Retinal pigment epithelial cell (primary cell): ENCODE measurements around the gene COL1A2.

Experiments
- DNase-seq: peaks from one replicate; pipeline ENCODE4 v3.0.0-alpha.2; 2010; ENCODE audit warnings: low read depth
- H3K4me3 ChIP-seq: 2 replicates; pipeline ENCODE4 v1.5.1; 2011; ENCODE audit warnings: mild to moderate bottlenecking, low read length, control low read depth, moderate library complexity
- TF ChIP-seq, protein P1 (sequence below): conservative IDR thresholded peaks from 2 replicates; pipeline ENCODE4 v1.5.1; 2011; ENCODE audit warnings: low read depth, low read length, control low read depth, inconsistent platforms

The COL1A2 gene

DNA sequence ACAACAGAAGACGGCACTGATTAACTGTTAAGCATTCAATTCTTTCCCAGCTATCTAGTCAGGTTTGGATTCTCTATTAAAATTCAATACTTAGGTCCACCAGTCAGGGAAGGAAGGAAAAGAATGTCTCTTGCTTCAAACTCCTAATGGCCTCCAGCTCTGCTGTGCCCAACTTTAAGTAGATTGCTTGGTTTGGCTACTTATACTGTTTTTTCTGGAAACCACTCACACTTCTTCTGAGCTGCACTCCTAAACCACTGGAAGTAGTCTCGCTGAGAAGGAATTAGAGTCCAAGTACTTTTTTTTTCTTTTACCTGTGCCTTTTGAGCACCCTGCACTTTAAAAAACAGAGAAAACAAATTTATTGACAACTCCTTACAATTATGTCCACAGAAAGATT lies 26.7 kb upstream of the COL1A2 start:
- no peak for DNase-seq
- TF ChIP-seq, protein P1, sequence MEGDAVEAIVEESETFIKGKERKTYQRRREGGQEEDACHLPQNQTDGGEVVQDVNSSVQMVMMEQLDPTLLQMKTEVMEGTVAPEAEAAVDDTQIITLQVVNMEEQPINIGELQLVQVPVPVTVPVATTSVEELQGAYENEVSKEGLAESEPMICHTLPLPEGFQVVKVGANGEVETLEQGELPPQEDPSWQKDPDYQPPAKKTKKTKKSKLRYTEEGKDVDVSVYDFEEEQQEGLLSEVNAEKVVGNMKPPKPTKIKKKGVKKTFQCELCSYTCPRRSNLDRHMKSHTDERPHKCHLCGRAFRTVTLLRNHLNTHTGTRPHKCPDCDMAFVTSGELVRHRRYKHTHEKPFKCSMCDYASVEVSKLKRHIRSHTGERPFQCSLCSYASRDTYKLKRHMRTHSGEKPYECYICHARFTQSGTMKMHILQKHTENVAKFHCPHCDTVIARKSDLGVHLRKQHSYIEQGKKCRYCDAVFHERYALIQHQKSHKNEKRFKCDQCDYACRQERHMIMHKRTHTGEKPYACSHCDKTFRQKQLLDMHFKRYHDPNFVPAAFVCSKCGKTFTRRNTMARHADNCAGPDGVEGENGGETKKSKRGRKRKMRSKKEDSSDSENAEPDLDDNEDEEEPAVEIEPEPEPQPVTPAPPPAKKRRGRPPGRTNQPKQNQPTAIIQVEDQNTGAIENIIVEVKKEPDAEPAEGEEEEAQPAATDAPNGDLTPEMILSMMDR = no peak
- H3K4me3 ChIP-seq = no peak overlapping the region

DNA sequence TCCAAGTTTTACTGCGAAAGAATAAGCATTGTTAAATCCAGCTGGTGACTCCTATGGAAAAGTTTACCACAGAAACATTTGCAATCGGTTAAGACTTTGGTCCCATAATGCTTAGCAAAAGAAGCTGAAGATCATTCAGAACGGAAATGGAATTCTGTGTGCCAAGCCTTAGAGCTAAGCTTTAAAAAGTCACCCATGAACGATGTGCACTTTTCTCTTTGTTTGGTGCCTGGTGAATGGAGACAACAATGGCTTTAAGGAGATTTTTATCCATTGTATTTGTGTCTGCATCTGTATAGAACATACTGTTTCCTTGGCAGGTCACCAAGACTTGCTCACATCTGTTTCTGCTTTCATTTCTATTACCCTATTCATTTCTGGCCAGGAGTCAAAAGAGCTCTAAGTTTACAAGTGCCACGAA lies 26.3 kb upstream of the COL1A2 start:
- no peak for DNase-seq
- no peak overlapping the region for H3K4me3 ChIP-seq
- TF ChIP-seq, protein P1 = no peak

DNA sequence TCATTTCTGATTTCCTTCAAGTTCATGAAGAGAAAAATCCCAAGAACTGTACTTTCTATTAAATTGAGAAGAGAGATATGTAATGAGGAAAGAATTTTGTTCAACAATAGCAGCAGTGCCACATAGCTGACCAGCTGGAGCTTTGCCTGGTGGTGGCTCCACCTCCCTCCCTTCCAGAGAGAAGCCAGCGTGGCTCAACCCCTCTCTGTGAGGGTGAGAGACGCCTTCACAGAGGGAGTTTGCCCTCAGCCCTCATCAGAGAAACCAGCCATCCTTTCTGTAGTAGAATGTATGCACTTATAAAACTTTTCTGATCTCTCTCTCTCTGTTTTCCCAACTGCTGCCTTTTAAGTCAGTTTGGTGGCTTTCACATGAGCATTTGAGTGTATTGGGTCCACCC lies 20.5 kb upstream of the COL1A2 start:
- H3K4me3 ChIP-seq = no peak overlapping the region
- peak; percentile 69 for DNase-seq
- TF ChIP-seq, protein P1 = peak; percentile 20

DNA sequence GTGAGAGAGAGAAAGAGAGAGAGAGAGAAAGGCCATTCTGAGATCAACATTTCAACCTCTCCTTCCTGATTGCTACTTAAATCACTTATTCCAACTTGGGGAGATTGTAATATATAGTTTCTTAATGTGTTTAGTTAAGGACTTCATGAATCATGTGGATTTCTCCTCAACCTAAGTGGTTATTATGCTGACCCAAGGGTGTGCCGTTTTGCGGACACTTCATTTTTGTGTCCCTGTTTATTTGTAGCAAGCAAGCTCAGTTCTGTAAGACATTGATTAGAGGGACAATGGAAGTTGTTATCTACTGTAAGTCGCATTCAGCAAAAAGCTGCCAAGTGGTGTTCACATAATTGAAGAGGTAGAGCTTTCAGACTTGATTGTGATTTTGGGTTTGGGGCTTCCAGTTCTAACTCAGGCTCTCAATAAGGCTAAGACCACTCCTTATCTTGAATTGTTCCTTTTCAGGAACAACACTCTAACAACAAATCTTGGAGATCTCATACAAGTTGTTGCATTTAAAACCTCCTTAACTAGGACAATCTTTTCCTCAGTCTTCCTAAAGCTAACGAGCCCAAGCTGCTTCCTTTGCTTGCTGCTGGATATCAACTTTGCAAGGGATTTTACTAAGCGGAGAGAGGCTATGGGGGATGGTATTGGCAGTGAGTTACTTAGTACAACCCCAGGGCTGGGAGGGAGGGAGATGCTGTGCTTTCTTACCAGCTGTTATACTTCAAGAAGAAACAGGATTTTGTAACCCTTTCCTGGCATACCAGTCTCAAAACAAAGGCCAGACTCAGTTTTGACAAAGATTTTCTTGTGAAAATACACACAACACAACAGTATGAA lies 19.8 kb upstream of the COL1A2 start:
- H3K4me3 ChIP-seq = peak overlapping the region; percentile 29
- TF ChIP-seq, protein P1 = no peak

DNA sequence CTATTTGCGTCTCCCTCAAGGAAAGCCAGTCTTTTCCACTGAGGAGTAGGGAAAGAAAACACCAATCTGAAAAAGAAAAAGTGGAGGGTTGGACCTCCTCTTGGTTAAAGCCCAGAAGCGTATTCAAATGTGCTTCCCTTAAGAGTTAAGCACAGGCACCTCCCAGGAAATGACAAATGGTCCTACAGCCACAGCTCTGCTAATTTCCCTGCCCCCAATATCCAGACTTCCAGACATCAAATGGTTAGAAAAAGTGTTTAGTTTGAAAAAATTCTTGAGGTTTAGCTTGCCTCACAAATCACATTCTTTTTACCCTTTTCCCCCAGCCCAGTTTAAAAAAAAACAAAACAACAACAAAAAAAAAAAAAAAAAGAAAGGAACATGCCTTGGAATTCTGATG lies 19.0 kb upstream of the COL1A2 start:
- TF ChIP-seq, protein P1 = no peak
- peak overlapping the region; percentile 29 for H3K4me3 ChIP-seq
- DNase-seq = peak; percentile 90

More for the DNA sequence above, 19.8 kb upstream of the COL1A2 start:
- peak; percentile 89 for DNase-seq

DNA sequence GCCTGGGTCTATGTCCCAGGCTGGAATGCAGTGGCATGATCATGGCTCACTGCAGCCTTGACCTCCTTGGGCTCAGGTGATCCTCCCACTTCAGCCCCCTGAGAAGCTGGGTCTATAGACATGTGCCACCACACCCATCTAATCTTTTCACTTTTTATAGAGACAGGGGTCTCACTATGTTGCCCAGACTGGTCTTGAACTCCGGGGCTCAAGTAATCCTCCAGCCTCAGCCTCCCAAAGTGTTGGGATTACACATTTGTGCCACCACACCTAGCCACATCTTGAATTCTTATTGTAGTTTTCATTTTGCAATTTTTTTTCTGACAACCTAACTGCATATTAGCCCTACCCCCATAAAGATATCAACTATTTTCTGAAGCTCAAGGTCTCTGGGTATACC lies 18.4 kb upstream of the COL1A2 start:
- no peak for DNase-seq

More for the DNA sequence above, 18.4 kb upstream of the COL1A2 start:
- TF ChIP-seq, protein P1 = no peak
- no peak overlapping the region for H3K4me3 ChIP-seq
